Activated CD4-positive, CD25-positive, alpha-beta regulatory T cell treated with anti-CD3 and anti-CD28 coated beads, Interleukin-2, amount 50 U/mL, for 24 hours (primary cell): ENCODE results near the gene C16orf95.

Source experiments
- ATAC-seq, 2 donors: fragments of 150-1000 bp; cut with Tn5 transposase; one replicate each; pipeline ENCODE4 v1.10.0; 2021; ENCODE audit warnings: mild to moderate bottlenecking in 1 of 2, moderate library complexity in 1 of 2

Gene C16orf95

DNA sequence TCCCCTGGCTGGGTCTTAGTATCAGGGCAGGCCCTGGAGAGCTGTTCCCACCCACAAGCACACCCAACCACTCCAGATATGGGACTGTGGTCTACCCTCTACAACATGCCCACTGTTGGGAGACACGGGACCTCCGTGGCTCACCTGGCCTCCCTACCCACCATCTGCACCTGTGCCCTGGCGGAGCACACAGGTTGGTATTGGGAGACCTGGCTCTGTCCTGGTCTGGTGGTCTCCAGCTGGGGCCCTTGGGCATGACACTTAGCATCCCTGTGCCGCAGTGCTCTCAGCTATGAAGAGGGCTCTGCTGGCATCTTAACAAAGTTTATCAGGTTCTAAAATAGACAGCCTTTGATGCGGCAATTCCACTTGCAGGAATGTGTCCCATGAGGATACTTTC lies 5.8 kb downstream of the C16orf95 start:
- ATAC-seq, result no peak

DNA sequence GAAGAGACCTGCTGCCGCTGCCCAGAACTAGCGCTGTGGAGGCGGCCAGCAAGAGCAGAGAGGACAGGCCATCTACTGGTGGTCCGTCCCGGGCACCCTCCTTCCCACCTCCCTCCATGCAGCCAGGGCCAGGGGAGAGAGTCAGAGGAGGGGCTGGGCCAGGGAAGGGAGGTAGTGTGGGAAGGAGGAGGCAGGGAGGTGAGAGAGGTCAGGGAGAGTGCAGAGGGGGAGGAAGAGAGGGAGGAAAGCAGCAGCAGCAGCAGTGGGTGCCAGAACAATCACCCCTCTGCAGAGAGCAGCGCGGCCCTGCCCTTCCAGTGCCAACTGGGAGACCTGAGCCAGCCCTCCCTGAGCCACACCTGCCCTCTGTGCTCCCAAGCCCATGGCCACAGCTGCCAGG lies 6.6 kb downstream of the C16orf95 start:
- ATAC-seq, result no peak

DNA sequence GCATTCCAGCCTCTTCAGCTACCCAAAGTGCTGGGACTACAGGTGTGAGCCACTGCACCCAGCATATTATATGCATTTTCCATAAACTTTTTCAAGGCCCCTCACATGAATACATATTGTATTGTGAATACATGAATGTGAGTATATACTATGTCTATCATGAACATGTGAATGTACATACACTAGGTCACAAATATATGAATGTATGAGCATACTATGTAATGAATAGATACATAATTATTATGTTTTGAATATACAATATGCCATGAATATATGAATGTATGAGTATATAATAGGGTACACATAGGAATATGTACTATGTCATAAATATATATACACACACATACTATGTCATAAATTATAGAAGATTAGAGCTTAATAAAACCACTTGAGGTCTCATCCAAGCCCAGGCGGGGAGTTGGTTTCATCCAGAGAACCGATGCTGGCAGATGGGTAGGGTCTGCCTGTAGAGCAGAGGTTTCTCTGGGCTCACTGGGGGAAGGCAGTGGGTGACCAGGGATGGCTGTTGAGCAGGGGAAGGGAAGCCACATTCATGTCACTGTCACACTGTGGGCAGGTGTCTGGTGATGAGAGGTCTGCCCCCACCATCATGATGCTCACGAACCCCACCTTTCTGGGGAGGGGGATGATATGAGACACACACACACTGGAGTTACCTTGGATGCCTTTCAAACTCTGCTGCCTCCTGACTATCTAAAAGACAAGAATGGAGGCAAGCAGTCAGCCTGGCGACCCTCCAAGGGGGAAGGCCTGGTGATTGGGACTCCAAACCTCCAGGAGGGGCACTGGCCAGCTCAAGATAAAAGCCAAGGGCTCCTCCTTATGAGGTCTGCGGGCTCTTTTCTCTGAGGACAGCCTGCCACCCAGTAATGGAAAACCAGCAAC lies 7.3 kb downstream of the C16orf95 start:
- no peak for ATAC-seq

DNA sequence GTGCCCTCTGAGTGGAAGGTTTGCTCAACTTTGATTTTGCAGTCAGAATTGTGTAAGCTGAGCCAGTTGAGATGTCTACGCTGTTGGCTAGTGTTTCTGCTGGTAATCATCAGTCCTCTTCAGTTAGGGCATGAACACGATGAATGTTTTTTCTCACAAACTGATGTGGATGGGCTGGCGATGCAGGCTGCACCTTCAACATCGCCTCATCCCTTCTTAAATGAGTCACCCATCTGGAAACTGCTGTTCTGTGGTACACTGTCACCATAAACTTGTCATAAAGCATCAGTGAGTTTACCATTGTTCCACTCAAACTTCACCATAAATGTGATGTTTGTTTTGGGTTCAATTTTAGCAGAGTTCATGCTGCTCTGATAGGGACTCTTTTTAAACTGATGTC lies 8.4 kb downstream of the C16orf95 start:
- peak; percentile 17 to 64 for ATAC-seq

DNA sequence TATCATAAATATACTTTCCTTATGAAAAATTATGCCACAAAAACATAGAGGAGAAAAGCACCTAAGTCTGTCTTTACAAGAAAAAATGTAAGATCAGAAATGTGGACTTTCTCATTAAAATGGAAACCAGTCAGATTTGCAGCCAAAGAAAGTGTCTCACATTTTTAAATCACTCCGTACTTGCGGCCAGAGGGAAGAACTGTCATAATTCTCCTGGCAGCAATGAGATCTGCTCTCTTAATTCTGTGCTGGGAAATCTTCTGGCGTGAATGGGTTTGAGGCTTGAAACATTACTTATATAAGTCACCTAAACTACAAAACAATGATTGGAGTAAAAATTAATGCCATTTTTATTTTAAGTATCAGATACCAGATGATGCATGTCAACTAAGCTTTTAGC lies 10.7 kb downstream of the C16orf95 start:
- no peak for ATAC-seq

DNA sequence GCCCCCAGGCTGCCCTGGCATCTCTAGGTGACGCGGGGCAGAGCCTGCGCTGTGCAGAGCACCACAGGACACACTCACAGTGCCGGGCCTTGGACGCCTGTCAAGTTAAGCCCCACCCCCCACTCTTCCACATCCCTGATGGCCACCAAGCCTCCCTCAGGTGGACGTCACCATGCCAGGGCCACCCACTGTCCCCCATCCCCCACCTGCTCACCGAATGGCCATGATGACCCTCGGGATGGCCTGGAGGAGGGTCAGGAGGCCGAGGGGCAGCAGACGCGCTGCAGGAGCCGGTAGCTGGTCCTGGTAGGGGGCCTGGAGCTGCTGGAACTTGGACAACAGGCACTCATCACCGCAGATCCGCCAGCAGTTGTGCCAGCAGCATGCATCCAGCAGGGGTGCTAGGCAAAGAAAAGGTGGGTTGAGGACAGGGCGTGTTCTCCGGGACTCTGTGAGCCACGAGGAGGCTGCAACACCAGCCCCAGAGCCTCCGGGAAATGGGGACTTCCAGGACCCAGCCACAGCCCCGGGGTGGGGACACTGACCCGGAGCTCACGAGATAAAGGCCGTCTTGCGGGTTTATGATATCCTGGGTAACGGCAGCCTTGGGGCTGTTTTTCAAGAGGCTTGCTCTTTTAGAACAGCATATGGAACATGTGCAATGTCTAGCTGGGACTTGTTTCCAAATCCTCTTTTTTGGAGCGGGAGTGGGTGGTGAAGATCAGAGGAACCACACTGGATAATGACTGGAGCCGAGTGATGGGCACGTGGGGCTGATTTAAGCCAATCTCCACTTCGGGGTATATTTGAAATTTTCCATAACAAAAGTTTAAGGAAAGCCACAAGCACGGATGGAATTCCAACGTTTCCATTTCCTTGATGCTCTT lies 11.4 kb downstream of the C16orf95 start:
- ATAC-seq, result no peak

DNA sequence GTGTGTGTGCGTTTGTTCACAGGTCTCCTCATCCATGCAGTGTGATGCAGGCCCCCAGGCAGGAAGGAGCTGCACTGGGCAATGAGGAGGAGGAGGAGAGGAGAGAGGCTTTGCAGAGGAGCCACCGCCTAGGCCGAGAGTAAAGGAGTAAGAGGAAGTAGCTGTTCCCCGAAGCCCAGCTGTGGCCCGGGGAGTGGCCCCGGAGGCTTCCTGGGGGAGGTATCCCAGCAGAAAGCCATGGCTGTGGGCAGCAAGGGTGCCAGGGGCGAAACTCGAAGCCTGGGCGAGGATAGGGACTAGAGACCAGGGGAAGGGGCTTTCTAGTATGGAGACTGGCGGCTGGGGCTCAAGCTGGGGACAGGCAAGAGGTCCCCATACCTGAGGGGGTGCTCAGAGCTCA lies 12.2 kb downstream of the C16orf95 start:
- no peak for ATAC-seq

DNA sequence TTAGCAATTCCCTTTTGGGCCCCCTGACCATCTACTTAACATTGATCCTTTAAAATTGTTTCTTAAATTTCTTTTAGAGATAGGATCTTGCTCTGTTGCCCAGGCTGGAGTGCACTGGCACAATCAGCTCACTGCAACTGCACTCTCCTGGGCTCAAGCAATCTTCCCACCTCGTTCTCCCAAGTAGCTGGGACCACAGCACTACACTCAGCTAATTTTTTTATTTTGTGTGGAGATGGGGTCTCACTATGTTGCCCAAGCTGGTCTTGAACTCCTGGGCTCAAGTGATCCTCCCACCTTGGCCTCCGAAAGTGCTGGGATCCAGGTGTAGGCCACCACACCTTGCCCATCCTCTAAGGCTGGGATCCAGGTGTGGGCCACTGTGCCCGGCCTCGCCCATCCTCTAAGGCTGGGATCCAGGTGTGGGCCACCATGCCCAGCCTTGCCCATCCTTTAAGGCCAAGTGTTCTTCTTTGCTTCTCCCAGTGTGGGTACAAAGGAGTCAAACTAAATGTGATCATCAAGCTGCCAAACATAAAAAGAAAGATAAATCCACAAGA lies 13.2 kb downstream of the C16orf95 start:
- ATAC-seq, result no peak

DNA sequence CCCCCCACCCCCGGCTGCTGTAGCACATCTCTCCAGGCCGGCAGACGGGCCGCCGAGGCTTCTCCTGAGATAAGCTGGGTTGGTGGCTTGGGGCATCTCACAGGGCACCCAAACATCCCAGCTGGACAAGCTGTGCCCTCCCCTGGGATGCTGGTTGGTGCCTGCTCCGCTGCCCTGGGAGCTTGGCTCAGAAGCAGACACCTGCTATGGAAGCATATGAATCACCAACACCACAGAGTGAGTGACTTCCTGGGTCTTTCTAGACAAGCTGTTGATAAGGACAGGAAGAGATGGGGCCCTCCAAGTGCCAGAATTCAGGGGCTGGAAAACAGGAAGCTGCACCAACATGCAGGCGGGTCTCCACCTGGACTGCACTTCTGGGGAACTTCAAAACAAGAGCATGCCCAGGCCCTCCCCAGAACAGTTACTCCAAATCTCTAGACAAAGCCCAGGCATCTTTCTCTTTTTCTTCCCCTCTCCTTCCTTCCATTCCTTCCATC lies 13.7 kb downstream of the C16orf95 start:
- ATAC-seq, result peak in 1 of 2 donors; percentile 45

DNA sequence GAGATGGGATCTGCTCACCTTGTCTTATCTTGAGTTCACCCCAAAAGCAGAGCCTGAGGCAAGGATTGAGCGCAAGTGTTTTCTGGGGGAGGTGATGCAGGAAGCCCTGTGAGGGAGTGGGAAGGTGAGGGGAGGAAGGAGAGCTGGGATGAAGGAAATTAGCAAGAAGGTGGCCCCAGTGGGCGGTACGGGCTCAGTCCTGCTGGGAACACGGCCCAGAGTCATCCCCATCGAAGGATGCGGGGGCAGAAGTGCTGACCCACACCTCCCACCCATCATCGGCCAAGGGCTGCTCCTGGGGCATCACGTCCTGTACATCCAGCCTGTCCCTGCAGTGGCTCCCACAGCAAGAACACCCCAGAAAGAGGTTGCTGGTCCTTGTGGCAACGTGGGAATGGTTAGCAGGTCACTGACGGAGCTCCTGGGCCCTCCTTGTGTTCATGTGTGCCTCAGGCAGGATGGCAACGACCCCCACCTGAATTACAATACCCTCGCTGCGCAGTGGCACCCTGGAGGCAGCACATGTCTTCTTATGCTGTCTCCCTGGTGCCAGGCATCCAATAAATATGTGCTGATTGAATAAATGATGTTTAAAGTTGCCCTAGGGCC lies 18.2 kb downstream of the C16orf95 start:
- ATAC-seq, result no peak

DNA sequence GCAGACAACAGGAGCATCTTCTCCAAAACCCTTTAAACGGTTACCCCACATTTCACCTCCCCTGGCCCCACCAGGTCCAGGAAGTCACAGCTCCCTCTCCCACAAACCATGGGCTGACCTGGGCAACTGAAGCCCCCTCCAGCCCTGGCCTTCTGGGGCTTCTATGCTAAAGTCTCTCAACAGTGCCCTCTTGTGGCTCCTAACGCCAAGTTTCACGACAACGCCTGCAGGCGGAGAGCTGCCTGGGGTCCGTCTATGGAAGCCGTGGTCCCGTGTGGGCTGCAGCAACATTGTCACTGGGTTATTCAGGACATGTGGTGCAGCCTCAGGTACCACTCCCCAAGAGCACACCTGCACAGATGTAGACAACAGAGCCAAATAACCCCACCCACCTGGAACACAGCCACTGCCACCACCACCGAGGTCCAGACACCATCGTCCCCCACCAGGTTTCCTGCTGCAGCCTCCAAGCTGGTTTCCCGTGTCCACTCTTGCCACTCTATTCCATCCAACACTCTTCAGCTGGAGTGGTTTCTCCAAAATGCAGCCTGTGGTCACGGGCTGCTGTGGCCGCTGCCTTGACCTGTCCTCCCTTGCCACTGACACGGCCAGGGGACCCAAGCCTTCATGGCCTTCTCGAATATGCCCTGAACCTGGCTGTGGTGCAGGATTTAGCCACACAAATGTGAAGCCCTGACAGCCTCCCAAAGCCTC lies 19.1 kb downstream of the C16orf95 start:
- no peak for ATAC-seq

DNA sequence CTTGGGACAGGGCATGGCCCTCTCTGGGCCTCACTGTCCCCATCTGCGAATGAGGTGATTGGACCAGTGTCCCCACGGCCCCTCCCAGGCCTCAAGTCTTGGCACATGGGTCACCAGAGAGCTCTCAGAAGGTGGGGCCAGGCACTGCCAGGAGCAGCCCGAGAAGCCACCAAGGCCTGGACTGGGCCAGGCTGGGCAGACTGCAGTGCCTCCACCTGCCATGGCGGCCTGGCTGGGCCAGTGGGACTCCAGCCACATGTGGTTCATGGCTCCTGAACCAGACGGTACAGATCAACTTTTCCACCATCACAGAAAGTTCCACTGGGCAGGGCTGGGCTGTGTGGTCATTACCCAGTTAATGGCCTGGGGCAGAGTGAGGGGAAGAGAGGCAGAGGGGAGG lies 19.8 kb downstream of the C16orf95 start:
- no peak for ATAC-seq

DNA sequence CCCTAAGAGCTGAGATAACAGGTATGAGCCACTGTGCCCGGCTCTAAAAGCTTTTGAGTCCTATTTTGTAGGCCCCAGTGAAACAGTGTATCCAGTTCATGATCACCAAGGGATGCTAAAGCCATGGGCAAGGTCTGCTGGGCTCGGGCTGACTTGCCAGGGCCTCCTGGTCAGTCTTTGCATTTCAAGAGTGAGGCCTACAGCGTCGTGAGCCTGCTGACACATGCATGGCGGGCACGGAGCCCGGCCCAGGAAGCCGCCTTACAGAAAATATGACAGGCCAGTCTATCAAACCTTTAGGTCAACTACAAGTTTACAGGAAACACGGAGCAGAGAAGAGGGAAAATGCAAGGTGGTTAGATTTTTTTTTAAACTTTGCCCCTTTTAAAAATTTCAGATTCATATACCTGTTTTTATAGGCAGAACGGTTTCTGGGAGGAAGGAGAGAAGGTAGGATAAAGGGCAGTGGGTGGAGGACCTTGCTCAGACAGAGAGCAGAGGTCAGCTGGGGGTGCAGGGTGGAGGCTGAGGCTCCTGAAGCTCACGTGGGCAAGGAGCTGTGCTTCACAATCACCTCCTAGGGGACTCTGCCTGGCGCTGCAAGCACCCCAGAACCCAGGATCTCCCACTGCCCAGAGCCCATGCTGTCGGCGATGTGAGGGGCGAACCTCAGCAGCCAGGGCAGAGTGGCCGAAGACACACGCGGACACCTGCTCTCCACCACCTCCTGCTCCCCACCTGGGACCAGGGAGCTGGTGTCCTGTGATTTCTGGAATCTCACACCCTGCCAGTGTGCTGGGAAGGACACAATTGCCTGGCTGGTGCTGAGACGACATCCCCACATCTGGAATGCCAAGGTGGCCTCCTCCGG lies 21.3 kb downstream of the C16orf95 start:
- ATAC-seq, result no peak

DNA sequence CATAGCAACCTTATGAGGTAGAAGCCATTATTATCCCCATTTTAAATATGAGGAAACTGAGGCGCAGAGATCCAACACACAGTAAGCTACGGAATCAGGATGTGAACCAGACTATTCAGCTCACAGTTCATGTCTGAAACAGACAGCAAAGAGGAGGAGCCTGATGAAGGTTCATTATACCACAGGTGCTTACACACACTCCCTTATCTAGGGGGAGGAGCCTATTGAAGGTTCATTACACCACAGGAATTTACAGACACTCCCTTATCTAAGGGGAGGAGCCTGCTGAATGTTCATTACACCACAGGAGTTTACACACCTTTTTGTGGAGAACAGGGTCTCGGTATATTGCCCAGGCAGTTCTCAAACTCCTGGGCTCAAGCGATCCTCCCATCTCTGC lies 21.9 kb downstream of the C16orf95 start:
- ATAC-seq, result peak; percentile 60 to 76

DNA sequence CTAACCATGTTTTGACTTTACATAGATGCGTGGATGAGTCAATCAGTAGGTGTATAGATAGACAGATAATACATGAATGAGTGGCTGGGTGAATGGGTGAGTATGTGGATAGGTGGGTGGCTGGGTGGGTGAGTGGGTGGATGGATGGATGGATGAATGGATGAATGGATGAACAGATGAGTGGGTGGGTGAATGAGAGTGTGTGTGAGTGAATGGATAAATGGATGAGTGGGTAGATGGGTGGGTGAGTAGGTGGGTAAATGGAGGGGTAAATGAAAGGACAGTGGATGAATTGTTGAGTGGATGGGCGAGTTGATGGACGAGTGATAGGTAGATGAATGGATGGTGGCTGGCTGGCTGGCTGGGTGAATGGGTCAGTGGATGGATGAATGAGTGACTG lies 23.2 kb downstream of the C16orf95 start:
- ATAC-seq, result no peak

DNA sequence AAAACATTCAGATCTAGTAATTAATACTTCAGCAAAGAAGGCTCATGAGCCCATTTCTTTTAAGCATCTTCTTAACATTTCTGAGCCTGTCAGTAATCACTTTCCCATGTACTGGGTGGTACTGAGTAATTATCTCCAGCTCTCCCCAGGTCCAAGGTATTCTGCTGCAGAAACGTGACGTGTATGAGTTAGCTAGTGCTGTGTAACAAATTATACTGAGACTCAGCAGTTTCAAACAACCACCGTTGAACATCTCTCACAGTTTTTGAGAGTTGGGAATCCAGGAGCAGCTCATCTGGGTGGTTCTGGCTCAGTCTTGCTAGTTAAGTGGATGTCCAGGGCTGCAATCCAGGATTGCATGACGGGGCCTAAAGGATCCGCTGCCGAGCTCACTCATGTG lies 25.2 kb downstream of the C16orf95 start:
- ATAC-seq, result no peak

DNA sequence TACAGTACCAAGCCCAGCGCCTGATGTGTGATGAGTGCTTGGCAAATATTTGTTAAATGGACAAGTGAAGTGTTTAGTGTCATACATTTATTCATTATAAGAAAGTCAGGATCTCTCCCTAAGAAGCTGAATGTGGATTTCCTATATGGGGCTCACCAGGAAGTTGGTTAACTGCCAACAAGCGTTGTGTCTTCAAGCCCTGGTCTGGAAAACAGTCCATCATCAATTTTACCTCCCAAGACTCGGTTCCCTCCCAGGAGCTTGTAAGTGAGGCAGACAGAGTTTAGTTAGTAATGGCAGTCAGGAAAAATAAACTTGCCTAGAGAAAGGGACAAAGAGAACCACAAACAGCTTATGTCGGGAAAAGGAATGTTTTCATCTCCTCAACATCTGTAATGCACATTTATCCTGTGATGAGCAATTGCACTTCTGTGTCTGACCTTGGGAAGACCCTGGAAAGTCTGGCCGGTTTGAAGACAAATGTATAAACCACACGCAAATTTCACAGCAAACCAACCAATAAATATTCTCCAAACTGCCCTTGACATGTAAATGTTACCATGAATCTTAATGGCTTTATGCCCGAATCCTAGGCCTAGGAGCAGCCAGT lies 28.3 kb downstream of the C16orf95 start:
- no peak for ATAC-seq

DNA sequence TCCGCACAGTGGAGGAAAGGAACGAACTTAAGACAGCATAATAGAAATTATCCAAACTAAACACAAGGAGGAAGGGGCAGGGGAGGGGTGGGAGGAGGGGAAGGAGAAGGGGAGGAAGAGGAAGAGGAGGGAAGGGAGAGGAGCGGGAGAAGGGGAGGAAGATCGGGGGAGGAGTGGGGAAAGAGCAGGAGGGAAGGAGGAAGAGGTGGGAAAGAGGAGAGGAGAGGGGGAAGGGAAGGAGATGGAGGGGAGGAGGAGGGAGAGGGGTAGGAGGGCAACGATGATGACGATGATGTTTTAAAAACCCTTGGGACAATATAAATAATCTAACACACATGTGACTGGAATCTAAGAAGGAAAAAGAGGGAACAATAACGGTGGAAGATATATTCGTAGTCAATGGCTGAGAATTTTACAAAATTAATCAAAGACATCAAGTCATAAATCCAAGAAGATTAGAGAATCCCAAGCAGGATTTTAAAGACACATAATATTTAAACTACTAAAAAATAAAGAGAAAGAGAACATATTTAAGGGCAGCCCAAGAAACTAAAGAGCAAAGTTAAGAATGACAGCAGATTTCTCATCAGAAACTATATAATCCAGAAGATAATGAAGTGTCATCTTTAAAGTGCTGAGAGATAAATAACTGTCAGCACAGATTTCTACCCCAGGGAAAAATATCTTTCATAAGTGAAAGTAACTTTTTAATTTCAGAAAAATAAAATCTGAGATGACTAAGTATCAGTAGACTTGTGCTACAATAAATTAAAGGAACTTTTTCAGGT lies 30.2 kb downstream of the C16orf95 start:
- ATAC-seq, result no peak

DNA sequence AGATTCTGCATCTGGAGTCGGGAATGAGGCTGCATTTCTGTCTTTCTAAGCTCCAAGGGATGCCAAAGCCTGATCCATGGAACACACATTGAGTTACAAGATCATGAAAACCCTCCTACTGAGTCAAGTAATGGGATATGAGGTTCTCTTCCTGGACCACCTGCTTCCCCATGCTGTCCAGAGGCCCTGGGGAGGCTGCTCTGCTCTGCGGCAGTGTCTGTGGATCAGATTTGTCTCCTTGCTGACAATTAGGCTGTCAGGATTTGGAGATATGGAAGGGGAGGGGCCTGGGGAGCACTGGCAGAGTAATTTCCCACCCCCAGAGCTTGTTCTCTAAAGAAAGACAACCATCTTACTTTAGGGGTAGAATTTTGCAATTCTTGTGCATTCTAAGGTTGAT lies 33.0 kb downstream of the C16orf95 start:
- no peak for ATAC-seq
